ENCODE measurements around the gene NSD2.

NSD2 gene

GRCh38 chr4:1975391-1975801 is 104.2 kb downstream of the NSD2 start:
- TF ChIP-seq CTCF (conservative IDR thresholded peaks at IDR 0.05; ENCODE audit: control insufficient read depth, insufficient read depth, low read depth, low read length) = no peak
- H3K4me3 ChIP-seq (ENCODE audit: control insufficient read depth, low read depth, low read length) = no peak overlapping the region
- DNase-seq (ENCODE audit: low read depth) = no peak

GRCh38 chr4:1975880-1976279 is 104.7 kb downstream of the NSD2 start:
- no peak for TF ChIP-seq CTCF (conservative IDR thresholded peaks at IDR 0.05; ENCODE audit: control insufficient read depth, insufficient read depth, low read depth, low read length)
- H3K4me3 ChIP-seq (ENCODE audit: control insufficient read depth, low read depth, low read length) = no peak overlapping the region
- DNase-seq (ENCODE audit: low read depth) = no peak

- TF ChIP-seq CTCF (conservative IDR thresholded peaks at IDR 0.05; ENCODE audit: control insufficient read depth, insufficient read depth, low read depth, low read length) = no peak
These were observed 105.5 kb downstream of the NSD2 start for GRCh38 chr4:1976416-1977352.

GRCh38 chr4:1978226-1978625 is 107.0 kb downstream of the NSD2 start:
- DNase-seq (ENCODE audit: low read depth) = no peak
- no peak overlapping the region for H3K4me3 ChIP-seq (ENCODE audit: control insufficient read depth, low read depth, low read length)
- TF ChIP-seq CTCF (conservative IDR thresholded peaks at IDR 0.05; ENCODE audit: control insufficient read depth, insufficient read depth, low read depth, low read length) = no peak

More at GRCh38 chr4:1976416-1977352, 105.5 kb downstream of the NSD2 start:
- no peak overlapping the region for H3K4me3 ChIP-seq (ENCODE audit: control insufficient read depth, low read depth, low read length)
- DNase-seq (ENCODE audit: low read depth) = no peak

- no peak for DNase-seq (ENCODE audit: low read depth)
- TF ChIP-seq CTCF (conservative IDR thresholded peaks at IDR 0.05; ENCODE audit: control insufficient read depth, insufficient read depth, low read depth, low read length) = no peak
- no peak overlapping the region for H3K4me3 ChIP-seq (ENCODE audit: control insufficient read depth, low read depth, low read length)
These were observed 107.7 kb downstream of the NSD2 start for GRCh38 chr4:1978741-1979476.

GRCh38 chr4:1979477-1980196 is 108.4 kb downstream of the NSD2 start:
- DNase-seq (ENCODE audit: low read depth) = no peak
- no peak overlapping the region for H3K4me3 ChIP-seq (ENCODE audit: control insufficient read depth, low read depth, low read length)
- no peak for TF ChIP-seq CTCF (conservative IDR thresholded peaks at IDR 0.05; ENCODE audit: control insufficient read depth, insufficient read depth, low read depth, low read length)

Measured in fibroblast of mammary gland (primary cell).